ENCODE measurements around the gene ZNF175.

The ZNF175 gene

DNA sequence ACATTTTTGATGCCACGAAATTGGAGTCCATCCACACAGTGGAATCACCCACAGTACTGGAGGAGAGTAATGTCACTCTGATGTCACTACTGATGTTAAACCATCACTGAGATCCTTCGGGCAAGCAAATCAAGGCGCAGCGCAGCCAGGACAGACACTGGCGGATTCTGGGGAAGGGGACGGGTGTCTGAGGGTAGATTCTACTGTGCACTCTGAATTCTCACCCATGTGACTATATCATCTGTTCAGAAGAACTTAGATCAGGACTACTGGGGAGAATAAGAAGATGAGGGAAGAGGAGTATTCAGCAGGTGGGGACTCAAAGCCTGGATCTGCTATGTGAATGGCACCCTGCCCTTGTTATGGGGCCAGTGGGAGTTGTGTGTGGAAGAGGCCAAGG, 27.0 kb upstream of the ZNF175 start:
- DNase-seq (ENCODE audit: low read depth) = no peak
- no peak overlapping the region for H3K4me3 ChIP-seq (ENCODE audit: low read depth, low read length)
- TF ChIP-seq, protein P1, sequence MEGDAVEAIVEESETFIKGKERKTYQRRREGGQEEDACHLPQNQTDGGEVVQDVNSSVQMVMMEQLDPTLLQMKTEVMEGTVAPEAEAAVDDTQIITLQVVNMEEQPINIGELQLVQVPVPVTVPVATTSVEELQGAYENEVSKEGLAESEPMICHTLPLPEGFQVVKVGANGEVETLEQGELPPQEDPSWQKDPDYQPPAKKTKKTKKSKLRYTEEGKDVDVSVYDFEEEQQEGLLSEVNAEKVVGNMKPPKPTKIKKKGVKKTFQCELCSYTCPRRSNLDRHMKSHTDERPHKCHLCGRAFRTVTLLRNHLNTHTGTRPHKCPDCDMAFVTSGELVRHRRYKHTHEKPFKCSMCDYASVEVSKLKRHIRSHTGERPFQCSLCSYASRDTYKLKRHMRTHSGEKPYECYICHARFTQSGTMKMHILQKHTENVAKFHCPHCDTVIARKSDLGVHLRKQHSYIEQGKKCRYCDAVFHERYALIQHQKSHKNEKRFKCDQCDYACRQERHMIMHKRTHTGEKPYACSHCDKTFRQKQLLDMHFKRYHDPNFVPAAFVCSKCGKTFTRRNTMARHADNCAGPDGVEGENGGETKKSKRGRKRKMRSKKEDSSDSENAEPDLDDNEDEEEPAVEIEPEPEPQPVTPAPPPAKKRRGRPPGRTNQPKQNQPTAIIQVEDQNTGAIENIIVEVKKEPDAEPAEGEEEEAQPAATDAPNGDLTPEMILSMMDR (IDR thresholded peaks at IDR 0.05; ENCODE audit: low read depth, low read length, missing control alignments) = no peak
- in situ Hi-C loops (cut with HindIII; ENCODE audit: low sequenced_read_pairs) = no loop called here

DNA sequence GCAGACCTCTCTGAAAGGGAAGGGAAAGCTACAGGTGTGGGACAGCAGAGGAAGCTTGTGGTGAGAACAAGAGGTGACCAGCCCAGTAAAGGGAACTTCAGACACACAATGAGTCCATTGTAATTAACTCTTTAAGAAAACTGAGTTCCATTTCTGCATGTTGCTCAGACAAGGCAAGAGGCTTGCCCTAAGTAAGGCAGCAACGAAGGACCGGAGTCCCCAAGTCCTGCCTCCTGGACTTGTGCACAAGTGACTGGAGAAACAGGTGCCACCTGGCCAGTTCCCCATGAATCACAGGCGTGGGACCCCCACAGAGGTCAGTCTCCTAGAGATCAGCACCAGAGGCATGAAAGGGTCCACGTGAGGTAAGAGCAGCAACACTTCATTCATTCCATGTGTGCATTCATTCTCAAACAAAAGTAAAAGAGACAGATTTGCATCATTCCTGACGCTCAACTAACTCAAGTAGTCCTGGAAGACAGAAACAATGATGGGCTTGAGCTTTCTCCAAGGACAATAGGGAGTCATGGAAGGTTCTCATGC, 24.9 kb upstream of the ZNF175 start:
- H3K4me3 ChIP-seq (ENCODE audit: low read depth, low read length) = no peak overlapping the region
- no peak for DNase-seq (ENCODE audit: low read depth)
- TF ChIP-seq, protein P1 (IDR thresholded peaks at IDR 0.05; ENCODE audit: low read depth, low read length, missing control alignments) = no peak
- in situ Hi-C loops (cut with HindIII; ENCODE audit: low sequenced_read_pairs) = loop anchor here (5.0 kb wide), 1 partner anchor 74 kb away; no protein-coding TSS in a partner anchor

DNA sequence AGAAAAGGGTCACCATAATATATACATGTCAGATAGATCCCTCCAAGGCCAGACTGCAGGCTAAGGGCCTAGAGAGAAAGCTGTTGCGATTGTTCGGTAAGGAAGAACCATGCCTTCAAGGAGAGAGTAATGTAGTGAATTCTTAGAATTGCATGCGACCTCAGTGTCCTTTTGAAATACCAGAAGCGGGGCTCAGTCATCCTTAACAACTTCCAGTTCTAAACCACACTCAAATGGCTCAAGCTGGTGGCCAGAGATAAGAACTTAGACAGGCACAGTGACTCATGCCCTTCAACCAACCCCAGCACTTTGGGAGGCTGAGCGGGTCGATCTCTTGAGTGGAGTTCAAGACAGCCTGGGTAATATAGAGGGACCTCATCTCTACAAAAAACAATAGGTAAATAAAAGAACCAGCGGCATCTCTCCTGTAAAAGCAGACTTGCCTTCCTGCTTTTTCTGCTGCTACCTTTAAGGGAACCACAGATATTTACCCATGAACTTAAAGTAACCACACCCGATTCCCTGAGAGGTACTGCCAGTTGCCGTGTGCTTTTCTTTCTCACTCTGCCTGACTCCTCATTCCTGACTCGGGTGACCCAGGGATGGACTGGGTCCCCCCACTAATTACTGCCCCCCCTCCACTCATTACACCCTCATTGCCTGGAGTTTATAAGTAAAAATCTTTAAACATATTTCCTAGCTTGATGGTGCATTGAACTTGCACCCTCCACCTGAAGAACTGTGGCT, 24.3 kb upstream of the ZNF175 start:
- no peak overlapping the region for H3K4me3 ChIP-seq (ENCODE audit: low read depth, low read length)
- no peak for DNase-seq (ENCODE audit: low read depth)
- TF ChIP-seq, protein P1 (IDR thresholded peaks at IDR 0.05; ENCODE audit: low read depth, low read length, missing control alignments) = no peak
- in situ Hi-C loops (cut with HindIII; ENCODE audit: low sequenced_read_pairs) = loop anchor here (5.0 kb wide), 1 partner anchor 75 kb away; no protein-coding TSS in a partner anchor

DNA sequence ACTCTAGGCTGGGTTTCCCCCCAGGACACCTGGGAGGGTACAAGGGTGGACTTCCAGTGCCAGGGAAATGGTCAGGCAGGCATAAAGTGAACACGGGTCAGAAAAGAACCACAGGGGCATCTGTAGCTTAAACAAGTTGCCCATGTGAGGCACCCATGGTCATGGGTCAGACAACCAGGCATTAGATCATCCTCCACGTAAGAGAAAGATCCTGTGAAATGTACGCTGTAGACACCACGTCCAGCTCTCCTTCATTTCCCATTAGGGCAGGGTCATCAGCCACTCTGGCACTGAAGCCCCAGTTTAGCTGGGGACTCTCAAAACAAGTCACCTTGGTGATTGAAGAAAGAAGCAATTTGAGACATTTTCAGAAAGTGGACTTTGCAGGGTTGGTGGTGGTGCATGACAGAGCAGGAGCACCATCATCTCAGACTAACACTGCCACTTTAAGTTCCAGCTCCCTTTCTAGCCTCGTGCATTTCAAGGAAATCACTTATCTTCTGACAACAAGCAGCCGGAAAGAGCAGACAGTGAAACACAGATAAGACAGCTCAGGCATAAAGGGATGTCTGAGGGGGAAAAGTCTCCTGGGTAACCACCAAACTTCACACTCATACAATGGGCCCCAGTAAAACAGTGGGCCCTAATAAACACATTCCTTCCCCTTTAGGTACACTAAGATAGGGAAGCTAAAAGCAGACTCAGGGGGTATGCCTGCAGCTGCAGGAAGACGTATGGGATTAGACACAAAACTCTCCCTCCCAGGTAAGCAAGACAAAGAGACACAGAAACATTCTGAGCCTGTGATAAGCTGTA, 23.5 kb upstream of the ZNF175 start:
- TF ChIP-seq, protein P1 (IDR thresholded peaks at IDR 0.05; ENCODE audit: low read depth, low read length, missing control alignments) = no peak
- DNase-seq (ENCODE audit: low read depth) = no peak
- H3K4me3 ChIP-seq (ENCODE audit: low read depth, low read length) = no peak overlapping the region
- in situ Hi-C loops (cut with HindIII; ENCODE audit: low sequenced_read_pairs) = loop anchor here (5.0 kb wide), 1 partner anchor 75 kb away; no protein-coding TSS in a partner anchor

DNA sequence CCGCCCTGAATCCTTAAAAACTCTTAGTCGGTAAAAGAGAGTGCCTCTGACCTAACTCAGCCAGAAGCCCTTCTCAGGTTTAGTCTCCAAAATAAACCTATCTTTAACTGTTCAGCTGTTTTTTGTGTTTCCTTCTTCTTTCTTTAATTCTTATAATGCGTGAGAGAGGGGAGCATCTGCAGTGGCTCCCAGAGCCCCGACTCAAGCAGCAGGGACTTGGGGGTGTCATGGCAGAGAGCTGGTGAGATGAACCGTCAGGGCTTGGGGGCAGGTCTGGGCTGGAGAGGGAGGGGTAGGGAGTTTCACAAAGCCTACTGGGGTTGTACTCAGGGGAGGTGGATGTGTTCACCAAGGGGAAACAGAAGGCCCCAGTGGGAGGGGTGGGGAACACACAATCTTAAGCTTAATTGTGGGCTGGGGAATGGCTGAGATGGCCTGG, 22.9 kb upstream of the ZNF175 start:
- TF ChIP-seq, protein P1 (IDR thresholded peaks at IDR 0.05; ENCODE audit: low read depth, low read length, missing control alignments) = no peak
- no peak overlapping the region for H3K4me3 ChIP-seq (ENCODE audit: low read depth, low read length)
- no peak for DNase-seq (ENCODE audit: low read depth)
- in situ Hi-C loops (cut with HindIII; ENCODE audit: low sequenced_read_pairs) = loop anchor here (5.0 kb wide), 1 partner anchor 76 kb away; no protein-coding TSS in a partner anchor

DNA sequence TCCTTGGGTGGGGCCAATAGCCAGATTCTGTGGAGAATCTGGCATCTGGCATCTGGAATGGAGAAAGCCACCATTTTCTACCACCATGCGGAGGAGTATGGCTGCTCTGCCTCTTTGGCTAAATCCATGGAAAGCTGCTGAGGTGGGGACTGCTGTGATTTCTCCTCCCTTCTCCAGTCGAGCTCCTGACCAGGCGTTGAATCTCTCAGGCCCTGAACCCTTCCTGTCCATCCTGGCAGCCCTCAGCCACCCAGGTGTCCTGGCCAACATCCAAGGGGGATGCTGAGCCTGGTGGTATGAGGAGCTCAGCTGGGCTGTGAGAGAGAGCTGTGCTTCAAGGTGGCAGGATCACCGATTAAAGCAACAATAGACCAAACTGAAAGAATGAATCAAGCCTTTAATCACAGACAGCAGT, 22.2 kb upstream of the ZNF175 start:
- no peak for DNase-seq (ENCODE audit: low read depth)
- H3K4me3 ChIP-seq (ENCODE audit: low read depth, low read length) = no peak overlapping the region
- in situ Hi-C loops (cut with HindIII; ENCODE audit: low sequenced_read_pairs) = loop anchor here (5.0 kb wide), 1 partner anchor 77 kb away; no protein-coding TSS in a partner anchor
- TF ChIP-seq, protein P1 (IDR thresholded peaks at IDR 0.05; ENCODE audit: low read depth, low read length, missing control alignments) = no peak
